SJCRH30 (cell line): Measurements from ENCODE around the gene ARL6IP4. TPM values are rescaled to one million over a fixed set of nuclear protein-coding genes. Genes with fewer than 3 reads are reported as not detected.

Source experiments
- DNase-seq, 2 experiments: peaks; one replicate each; pipeline ENCODE4 v3.0.0-alpha.2; 2015 to 2020
- H3K27ac ChIP-seq: fragments of 250-450 bp; sonication (Bioruptor Pico); 2 replicates; pipeline ENCODE4 v1.5.1; 2020; ENCODE audit warnings: mild to moderate bottlenecking, moderate library complexity
- H3K27me3 ChIP-seq: fragments of 250-450 bp; sonication (Bioruptor Pico); 2 replicates; pipeline ENCODE4 v1.5.1; 2020; ENCODE audit warnings: mild to moderate bottlenecking, moderate library complexity
- H3K36me3 ChIP-seq: fragments of 250-450 bp; sonication (Bioruptor Pico); 2 replicates; pipeline ENCODE4 v1.5.1; 2020; ENCODE audit warnings: mild to moderate bottlenecking, moderate library complexity
- H3K4me1 ChIP-seq: fragments of 250-450 bp; sonication (Bioruptor Pico); 2 replicates; pipeline ENCODE4 v1.5.1; 2020; ENCODE audit warnings: mild to moderate bottlenecking, moderate library complexity
- H3K4me3 ChIP-seq: fragments of 250-450 bp; sonication (Bioruptor Pico); 2 replicates; pipeline ENCODE4 v1.5.1; 2020; ENCODE audit warnings: mild to moderate bottlenecking, moderate library complexity
- H3K9me3 ChIP-seq: fragments of 250-450 bp; sonication (Bioruptor Pico); replicated peaks from 2 replicates; pipeline ENCODE4 v1.5.1; 2020; ENCODE audit warnings: mild to moderate bottlenecking, moderate library complexity
- total RNA-seq: library from RNA; depleted of rRNA; stranded (reverse); fragments of >200 nt; shearing (Covaris generic); gene quantifications from 2 replicates; pipeline ENCODE4 v1.2.3, GENCODE V29; 2014; rRNA removed

ARL6IP4 gene
- total RNA-seq, 1 experiment from 2014 or later = 144 TPM

DNA sequence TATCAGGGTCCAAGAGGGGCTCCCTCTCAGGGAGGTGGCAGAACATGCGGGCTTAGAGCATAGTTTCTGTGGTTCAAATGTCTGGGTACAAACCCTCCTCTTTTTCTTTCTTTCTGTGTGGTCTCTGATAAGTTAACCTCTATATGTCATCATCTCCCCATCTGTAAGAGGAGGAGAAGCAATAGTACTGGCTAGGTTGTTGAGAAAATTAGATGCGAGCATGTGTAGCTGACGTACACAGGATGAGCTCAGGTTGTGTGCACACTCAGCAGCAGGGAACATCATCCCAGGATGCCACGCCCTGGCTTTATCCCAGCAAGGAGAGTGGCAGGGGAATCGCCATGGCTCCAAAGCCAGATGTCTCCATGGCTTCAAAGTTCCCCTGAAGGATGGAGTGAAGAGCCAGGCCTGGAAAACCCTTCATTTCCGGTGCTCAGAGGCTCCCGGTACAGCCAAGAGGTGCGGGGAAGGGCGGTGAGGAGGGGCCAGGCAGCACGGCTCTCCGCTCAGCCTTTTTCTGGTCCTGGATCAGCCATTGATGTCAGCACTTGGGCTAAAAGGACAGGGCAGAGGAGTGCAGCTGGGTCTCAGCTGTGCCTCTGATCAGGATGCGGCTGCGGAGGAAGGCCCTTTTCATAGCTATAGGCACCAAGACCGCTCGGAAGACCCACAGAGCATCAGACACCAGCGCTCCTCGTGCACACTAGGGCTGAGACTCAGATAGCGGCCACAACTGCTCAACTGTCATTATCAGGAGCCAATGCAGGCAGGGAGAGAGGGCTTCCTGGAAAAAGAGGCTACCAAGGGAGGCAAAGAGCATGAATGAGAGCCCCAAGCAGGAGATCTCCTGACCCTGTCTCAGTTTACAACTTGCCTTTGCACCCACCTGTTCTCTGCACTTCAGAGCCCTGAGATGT, 41.5 kb downstream of the ARL6IP4 start:
- DNase-seq = no peak
- H3K4me3 ChIP-seq = no peak overlapping the region
- no peaks in the 10 kb centered on the region for H3K9me3 ChIP-seq
- no peak overlapping the region for H3K27ac ChIP-seq
- no peaks in the 10 kb centered on the region for H3K27me3 ChIP-seq
- H3K4me1 ChIP-seq = no peaks in the 10 kb centered on the region
- H3K36me3 ChIP-seq = no peaks in the 10 kb centered on the region

GRCh38 chr12:123022846-123023245, 42.4 kb downstream of the ARL6IP4 start:
- H3K27ac ChIP-seq = no peak overlapping the region
- no peaks in the 10 kb centered on the region for H3K9me3 ChIP-seq
- no peak for DNase-seq
- no peaks in the 10 kb centered on the region for H3K36me3 ChIP-seq
- H3K27me3 ChIP-seq = no peaks in the 10 kb centered on the region
- no peaks in the 10 kb centered on the region for H3K4me1 ChIP-seq
- no peak overlapping the region for H3K4me3 ChIP-seq

GRCh38 chr12:123024819-123025391, 44.4 kb downstream of the ARL6IP4 start:
- H3K4me1 ChIP-seq = no peaks in the 10 kb centered on the region
- no peak overlapping the region for H3K4me3 ChIP-seq
- no peaks in the 10 kb centered on the region for H3K9me3 ChIP-seq
- no peaks in the 10 kb centered on the region for H3K36me3 ChIP-seq
- no peaks in the 10 kb centered on the region for H3K27me3 ChIP-seq
- no peak for DNase-seq
- H3K27ac ChIP-seq = no peak overlapping the region

GRCh38 chr12:123026094-123026853, 45.8 kb downstream of the ARL6IP4 start:
- H3K27me3 ChIP-seq = no peaks in the 10 kb centered on the region
- H3K27ac ChIP-seq = no peak overlapping the region
- DNase-seq = no peak
- no peak overlapping the region for H3K4me3 ChIP-seq
- no peaks in the 10 kb centered on the region for H3K9me3 ChIP-seq
- no peaks in the 10 kb centered on the region for H3K36me3 ChIP-seq
- no peaks in the 10 kb centered on the region for H3K4me1 ChIP-seq

DNA sequence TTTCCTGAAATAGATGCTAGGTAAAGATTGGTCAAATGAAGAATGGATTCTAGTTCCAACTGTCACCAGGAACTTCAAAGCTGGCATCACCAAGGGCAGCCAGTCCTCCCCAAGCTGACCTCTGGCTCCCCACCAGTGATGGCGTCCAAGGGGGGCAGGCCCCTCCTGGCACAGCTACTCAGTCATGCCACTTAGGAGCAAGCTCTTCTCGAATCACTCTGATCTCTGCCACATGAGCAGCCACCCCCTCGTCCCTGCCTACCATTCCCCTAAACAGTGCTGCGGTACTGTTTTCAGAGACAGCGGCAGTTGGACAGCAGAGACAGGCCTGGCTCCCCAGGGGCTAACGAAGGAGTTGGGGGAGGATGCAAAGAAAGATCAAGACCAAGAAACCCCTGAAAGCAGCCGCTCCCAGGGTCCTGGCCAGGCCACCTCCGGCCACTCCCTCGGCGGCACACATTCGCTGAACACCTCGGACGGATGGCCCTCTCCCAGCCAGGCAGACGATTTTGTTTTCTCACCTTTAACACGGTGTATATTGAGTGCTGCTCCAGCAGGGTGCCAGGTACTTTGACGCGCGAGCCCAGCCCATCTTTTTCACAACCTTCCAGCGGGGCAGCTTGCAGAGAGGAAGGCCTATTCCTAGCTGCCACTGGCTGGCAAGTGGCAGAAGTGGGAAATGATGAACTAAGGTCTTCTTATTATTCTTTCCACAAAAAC, 47.4 kb downstream of the ARL6IP4 start:
- no peak for DNase-seq
- Histone ChIP-seq H3K27me3 (no peaks in the 10 kb centered on the region), H3K27ac (no peak overlapping the region), H3K4me3 (no peak overlapping the region), H3K36me3 (no peaks in the 10 kb centered on the region), H3K9me3 (no peaks in the 10 kb centered on the region), H3K4me1 (no peaks in the 10 kb centered on the region)

DNA sequence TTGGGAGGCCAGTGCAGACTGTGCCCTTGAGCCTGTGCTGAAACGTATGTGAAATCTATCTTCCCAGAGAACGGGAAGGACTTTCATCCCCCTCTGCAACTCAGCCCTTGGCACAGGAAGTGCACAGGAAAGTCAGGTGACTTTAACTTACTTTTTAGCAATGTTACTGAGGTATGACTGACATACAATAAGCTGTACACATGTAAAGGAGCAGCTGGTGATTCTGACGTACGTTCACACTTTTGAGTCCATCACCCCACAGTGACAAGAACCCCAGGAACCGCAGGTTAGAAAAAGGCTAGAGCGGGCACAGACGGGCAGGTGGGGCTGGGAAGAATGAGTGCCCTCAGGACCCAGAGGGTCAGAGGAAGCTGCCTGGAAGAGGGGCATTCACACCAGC, 48.0 kb downstream of the ARL6IP4 start:
- Histone ChIP-seq H3K9me3 (no peaks in the 10 kb centered on the region), H3K27me3 (no peaks in the 10 kb centered on the region), H3K4me1 (no peaks in the 10 kb centered on the region), H3K27ac (no peak overlapping the region), H3K4me3 (no peak overlapping the region), H3K36me3 (no peaks in the 10 kb centered on the region)
- no peak for DNase-seq

DNA sequence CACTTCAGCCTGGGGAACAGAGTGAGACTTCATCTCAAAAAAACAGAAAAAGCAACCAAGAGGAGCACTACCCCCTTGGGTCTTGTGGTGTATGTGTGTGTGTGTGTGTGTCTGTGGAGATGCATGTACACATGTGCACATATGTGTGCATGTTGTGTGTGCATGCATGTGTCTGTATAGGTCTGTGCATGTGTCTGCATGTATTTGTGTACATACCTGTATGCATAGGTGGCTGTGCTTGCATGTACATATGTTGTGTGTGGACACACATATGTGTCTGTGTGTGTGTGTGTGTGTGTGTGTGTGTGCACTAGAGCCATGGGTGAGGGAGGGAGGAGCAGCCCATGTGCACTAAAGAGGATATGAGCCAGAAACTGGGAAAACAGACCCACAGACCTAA, 49.1 kb downstream of the ARL6IP4 start:
- Histone ChIP-seq H3K36me3 (no peaks in the 10 kb centered on the region), H3K27me3 (no peaks in the 10 kb centered on the region), H3K4me1 (no peaks in the 10 kb centered on the region), H3K27ac (no peak overlapping the region), H3K9me3 (no peaks in the 10 kb centered on the region), H3K4me3 (no peak overlapping the region)
- DNase-seq = no peak

GRCh38 chr12:123030686-123031085, 50.2 kb downstream of the ARL6IP4 start:
- no peaks in the 10 kb centered on the region for H3K36me3 ChIP-seq
- no peak overlapping the region for H3K27ac ChIP-seq
- no peaks in the 10 kb centered on the region for H3K4me1 ChIP-seq
- H3K4me3 ChIP-seq = no peak overlapping the region
- DNase-seq = no peak
- H3K9me3 ChIP-seq = no peaks in the 10 kb centered on the region
- no peaks in the 10 kb centered on the region for H3K27me3 ChIP-seq

DNA sequence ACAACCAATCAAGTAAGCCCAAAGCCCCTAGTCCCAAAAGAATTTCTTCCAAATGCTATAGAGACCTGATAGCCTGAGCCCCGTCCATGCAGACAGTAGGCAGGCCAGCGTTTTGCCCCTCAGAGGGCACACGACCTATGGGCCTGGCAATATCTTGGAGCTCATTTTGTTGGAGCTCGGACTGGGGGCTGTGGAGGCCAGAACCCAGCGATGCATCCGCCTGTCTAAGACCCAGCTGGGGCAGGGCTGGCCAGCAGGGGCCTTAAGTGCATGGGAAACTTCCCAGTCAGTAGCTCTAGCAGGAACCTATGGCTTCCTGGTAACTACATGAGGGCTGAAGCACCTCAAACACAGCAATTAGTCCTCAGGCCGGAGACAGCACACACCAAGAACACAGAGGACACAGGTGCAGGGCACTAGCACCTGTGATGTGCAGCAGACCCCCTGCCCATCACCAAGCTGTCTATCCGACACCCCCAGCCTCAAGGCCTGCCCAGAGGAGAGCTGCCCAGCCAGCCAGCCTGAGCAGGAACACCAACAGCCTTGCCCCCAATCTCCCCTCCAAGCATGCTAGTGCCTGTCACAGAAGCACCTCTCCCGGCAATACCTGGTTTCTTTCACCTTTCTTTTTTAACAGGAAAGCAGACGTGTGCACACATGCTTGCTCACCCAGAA, 50.8 kb downstream of the ARL6IP4 start:
- Histone ChIP-seq H3K4me3 (no peak overlapping the region), H3K36me3 (no peaks in the 10 kb centered on the region), H3K4me1 (no peaks in the 10 kb centered on the region), H3K27me3 (no peaks in the 10 kb centered on the region), H3K27ac (no peak overlapping the region), H3K9me3 (no peaks in the 10 kb centered on the region)
- no peak for DNase-seq

Other genes starting within 250 kb of the ARL6IP4 start
- gene HCAR1, start 249.8 kb upstream of the ARL6IP4 start, total RNA-seq = not detected in 2 replicates
- 77.2 and 82.5 TPM in 2 replicates for gene DENR, start 227.9 kb upstream of the ARL6IP4 start, total RNA-seq
- 0.18 and 0.38 TPM in 2 replicates for gene CCDC62, start 206.1 kb upstream of the ARL6IP4 start, total RNA-seq
- 6.5 and 9.8 TPM in 2 replicates for gene HIP1R, start 145.2 kb upstream of the ARL6IP4 start, total RNA-seq
- gene VPS37B, start 84.6 kb upstream of the ARL6IP4 start, total RNA-seq = 33.2 and 34.2 TPM in 2 replicates
- 5.9 and 7.1 TPM in 2 replicates for gene ABCB9, start 14.2 kb upstream of the ARL6IP4 start, total RNA-seq
- 5.9 and 6.7 TPM in 2 replicates for gene OGFOD2, start 5.4 kb upstream of the ARL6IP4 start, total RNA-seq
- gene PITPNM2, start 170.4 kb downstream of the ARL6IP4 start, total RNA-seq = 1.2 and 1.3 TPM in 2 replicates